Activated CD8-positive, alpha-beta T cell treated with anti-CD3 and anti-CD28 coated beads for 36 hours (primary cell): Measurements from ENCODE around the gene CHD9. TPM values are rescaled to one million over a fixed set of nuclear protein-coding genes. Genes with fewer than 3 reads are reported as not detected.

Source experiments
- ATAC-seq: fragments of 200-7000 bp; cut with Tn5 transposase; one replicate; pipeline ENCODE4 v1.10.0; 2021; ENCODE audit warnings: mild to moderate bottlenecking, moderate library complexity
- CTCF ChIA-PET: fragments of 350-600 bp; sonication (Branson Sonifier 250); formaldehyde crosslinking; loops from one replicate; lab custom pipeline; 2021; ENCODE audit warnings: antibody characterized with exemption; lab: Charles Lee
- POLR2A ChIA-PET: fragments of 350-600 bp; sonication (Branson Sonifier 250); formaldehyde crosslinking; loops from one replicate; lab custom pipeline; 2021; ENCODE audit warnings: antibody characterized with exemption; lab: Charles Lee
- DNase-seq: peaks from one replicate; pipeline ENCODE4 v3.0.0-alpha.2; 2020
- H3K27ac Mint-ChIP-seq: one replicate; pipeline ENCODE4 v1.8.0; 2021; ENCODE audit warnings: mild to moderate bottlenecking, mixed read lengths
- H3K27me3 Mint-ChIP-seq: one replicate; pipeline ENCODE4 v1.8.0; 2021; ENCODE audit warnings: mixed read lengths
- H3K36me3 Mint-ChIP-seq: one replicate; pipeline ENCODE4 v1.8.0; 2021; ENCODE audit warnings: low read depth, mixed read lengths
- H3K4me1 Mint-ChIP-seq: one replicate; pipeline ENCODE4 v1.8.0; 2021; ENCODE audit warnings: low read depth, mixed read lengths
- H3K4me3 Mint-ChIP-seq: one replicate; pipeline ENCODE4 v1.8.0; 2021; ENCODE audit warnings: mild to moderate bottlenecking, moderate library complexity, mixed read lengths
- H3K9me3 Mint-ChIP-seq: one replicate; pipeline ENCODE4 v1.8.0; 2021; ENCODE audit warnings: mixed read lengths
- CTCF ChIP-seq: fragments of 200-600 bp; IDR thresholded peaks from one replicate; pipeline ENCODE4 v1.8.0; 2022; ENCODE audit warnings: antibody characterized with exemption, mild to moderate bottlenecking
- intact Hi-C: fragments of 100-400 bp; cut with micrococcal nuclease; formaldehyde crosslinking; loops from one replicate; pipeline ENCODE4 v1.10.0; 2022
- total RNA-seq, 2 experiments: library from RNA; stranded (reverse); gene quantifications; one replicate each; pipeline ENCODE4 v1.2.3, GENCODE V29; 2021

Gene CHD9
- total RNA-seq, 2 experiments from 2014 or later: 13.8 to 16.3 TPM

GRCh38 chr16:53084141-53084541 is 29.4 kb downstream of the CHD9 start:
- no peaks in the 10 kb centered on the region for H3K27me3 Mint-ChIP-seq
- no peak for DNase-seq
- CTCF ChIA-PET: interaction anchor here (1.2 kb wide), 1 partner anchor 30 kb away, joined by 3 read pairs; the partner anchor contains the start of gene CHD9
- POLR2A ChIA-PET: interaction anchor here (0.7 kb wide), 1 partner anchor 1368 kb away, joined by 3 read pairs; no protein-coding TSS in a partner anchor
- no peak for ATAC-seq
- H3K4me3 Mint-ChIP-seq: no peak overlapping the region
- no peaks in the 10 kb centered on the region for H3K9me3 Mint-ChIP-seq
- H3K36me3 Mint-ChIP-seq: peaks cover 1% of the 10 kb centered on the region
- H3K4me1 Mint-ChIP-seq: peaks cover 13% of the 10 kb centered on the region
- no peak overlapping the region for H3K27ac Mint-ChIP-seq
- TF ChIP-seq CTCF: no peak
- intact Hi-C loops: no loop called here

GRCh38 chr16:53084746-53085334 is 30.0 kb downstream of the CHD9 start:
- ATAC-seq (no peak), DNase-seq (no peak)
- H3K9me3 Mint-ChIP-seq: no peaks in the 10 kb centered on the region
- intact Hi-C loops: no loop called here
- H3K27ac Mint-ChIP-seq: no peak overlapping the region
- peaks cover 1% of the 10 kb centered on the region for H3K36me3 Mint-ChIP-seq
- no peak overlapping the region for H3K4me3 Mint-ChIP-seq
- TF ChIP-seq CTCF: no peak
- CTCF ChIA-PET: no interaction called here
- no peaks in the 10 kb centered on the region for H3K27me3 Mint-ChIP-seq
- POLR2A ChIA-PET: interaction anchor here (1.3 kb wide), 1 partner anchor 14 kb away, joined by 4 read pairs; no protein-coding TSS in a partner anchor
- H3K4me1 Mint-ChIP-seq: peaks cover 16% of the 10 kb centered on the region

- peaks cover 3% of the 10 kb centered on the region for H3K36me3 Mint-ChIP-seq
- no peak for DNase-seq
- H3K27ac Mint-ChIP-seq: no peak overlapping the region
- TF ChIP-seq CTCF: no peak
- CTCF ChIA-PET: no interaction called here
- peaks cover 16% of the 10 kb centered on the region for H3K4me1 Mint-ChIP-seq
- no peak overlapping the region for H3K4me3 Mint-ChIP-seq
- intact Hi-C loops: no loop called here
- ATAC-seq: no peak
- POLR2A ChIA-PET: interaction anchor here (1.3 kb wide), 1 partner anchor 13 kb away, joined by 4 read pairs; no protein-coding TSS in a partner anchor
- H3K9me3 Mint-ChIP-seq: no peaks in the 10 kb centered on the region
- H3K27me3 Mint-ChIP-seq: no peaks in the 10 kb centered on the region
These were observed 30.6 kb downstream of the CHD9 start for GRCh38 chr16:53085369-53085843.

GRCh38 chr16:53085931-53086421 is 31.2 kb downstream of the CHD9 start:
- peaks cover 3% of the 10 kb centered on the region for H3K36me3 Mint-ChIP-seq
- H3K27ac Mint-ChIP-seq: no peak overlapping the region
- intact Hi-C loops: no loop called here
- H3K9me3 Mint-ChIP-seq: no peaks in the 10 kb centered on the region
- POLR2A ChIA-PET: interaction anchor here (1.3 kb wide), 1 partner anchor 13 kb away, joined by 4 read pairs; no protein-coding TSS in a partner anchor
- DNase-seq (no peak), ATAC-seq (no peak)
- H3K27me3 Mint-ChIP-seq: no peaks in the 10 kb centered on the region
- peaks cover 16% of the 10 kb centered on the region for H3K4me1 Mint-ChIP-seq
- no peak overlapping the region for H3K4me3 Mint-ChIP-seq
- CTCF ChIA-PET: no interaction called here
- no peak for TF ChIP-seq CTCF

- Mint-ChIP-seq H3K27me3 (no peaks in the 10 kb centered on the region), H3K4me3 (no peak overlapping the region), H3K27ac (no peak overlapping the region), H3K4me1 (peaks cover 24% of the 10 kb centered on the region), H3K36me3 (peaks cover 3% of the 10 kb centered on the region), H3K9me3 (no peaks in the 10 kb centered on the region)
- no peak for ATAC-seq
- POLR2A ChIA-PET: no interaction called here
- intact Hi-C loops: no loop called here
- TF ChIP-seq CTCF: no peak
- CTCF ChIA-PET: interaction anchor here (1.4 kb wide), 1 partner anchor 32 kb away, joined by 3 read pairs; the partner anchor contains the start of gene CHD9
- no peak for DNase-seq
These were observed 32.3 kb downstream of the CHD9 start for GRCh38 chr16:53087101-53087500.
